Suprapubic skin (tissue), 3 donors: Measurements from ENCODE around the gene BNC2.

Source experiments
- EP300 ChIP-seq: sonication (generic); formaldehyde crosslinking; IDR thresholded peaks from one replicate; pipeline ENCODE4 v1.6.1; 2017; ENCODE audit warnings: antibody characterized with exemption
- POLR2A ChIP-seq, 2 donors: fragments of 450-650 bp; IDR thresholded peaks; one replicate each; pipeline ENCODE4 v1.6.1; 2017; ENCODE audit warnings: antibody characterized with exemption in 2 of 2, mild to moderate bottlenecking in 2 of 2, moderate library complexity in 2 of 2
- TF ChIP-seq, protein P1 (sequence below), 2 donors: fragments of 200-600 bp in 1 of 2; fragments of 450-650 bp in 1 of 2; sonication (generic) in 1 of 2; IDR thresholded peaks; one replicate each; pipeline ENCODE4 v1.5.1; 2016 to 2019; ENCODE audit warnings: antibody characterized with exemption in 2 of 2, mild to moderate bottlenecking in 1 of 2, moderate library complexity in 1 of 2

DNA sequence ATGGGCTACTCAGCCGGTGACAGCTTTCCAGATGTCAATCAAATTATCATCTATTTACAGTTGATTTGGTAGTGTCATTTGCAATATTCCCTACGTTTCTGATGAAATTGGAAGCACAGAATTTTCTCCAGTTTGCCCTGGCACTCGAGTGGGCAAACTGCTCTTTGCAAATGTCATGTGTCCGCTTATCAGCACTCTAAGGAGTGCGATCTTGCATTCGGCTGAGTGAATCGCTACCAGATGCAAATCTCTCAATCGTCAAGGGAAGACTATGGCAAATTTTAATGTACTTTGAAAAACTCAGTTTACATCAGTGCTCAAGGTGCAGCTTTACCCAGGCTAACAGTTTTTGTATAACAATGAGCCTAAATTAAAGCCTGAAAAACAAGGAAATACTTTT, 66.8 kb downstream of the BNC2 start:
- no peak for TF ChIP-seq EP300
- TF ChIP-seq, protein P1, sequence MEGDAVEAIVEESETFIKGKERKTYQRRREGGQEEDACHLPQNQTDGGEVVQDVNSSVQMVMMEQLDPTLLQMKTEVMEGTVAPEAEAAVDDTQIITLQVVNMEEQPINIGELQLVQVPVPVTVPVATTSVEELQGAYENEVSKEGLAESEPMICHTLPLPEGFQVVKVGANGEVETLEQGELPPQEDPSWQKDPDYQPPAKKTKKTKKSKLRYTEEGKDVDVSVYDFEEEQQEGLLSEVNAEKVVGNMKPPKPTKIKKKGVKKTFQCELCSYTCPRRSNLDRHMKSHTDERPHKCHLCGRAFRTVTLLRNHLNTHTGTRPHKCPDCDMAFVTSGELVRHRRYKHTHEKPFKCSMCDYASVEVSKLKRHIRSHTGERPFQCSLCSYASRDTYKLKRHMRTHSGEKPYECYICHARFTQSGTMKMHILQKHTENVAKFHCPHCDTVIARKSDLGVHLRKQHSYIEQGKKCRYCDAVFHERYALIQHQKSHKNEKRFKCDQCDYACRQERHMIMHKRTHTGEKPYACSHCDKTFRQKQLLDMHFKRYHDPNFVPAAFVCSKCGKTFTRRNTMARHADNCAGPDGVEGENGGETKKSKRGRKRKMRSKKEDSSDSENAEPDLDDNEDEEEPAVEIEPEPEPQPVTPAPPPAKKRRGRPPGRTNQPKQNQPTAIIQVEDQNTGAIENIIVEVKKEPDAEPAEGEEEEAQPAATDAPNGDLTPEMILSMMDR (IDR thresholded peaks at IDR 0.05) = no peak
- TF ChIP-seq POLR2A (IDR thresholded peaks at IDR 0.05) = no peak
